Endothelial cell of umbilical vein (primary cell): ENCODE results near the gene OPTN.

Experiments
- EZH2 ChIP-seq: IDR thresholded peaks from 2 replicates; pipeline ENCODE4 v1.6.1; 2012; ENCODE audit warnings: borderline replicate concordance, low read depth, mild to moderate bottlenecking, moderate library complexity, low read length, inconsistent platforms; ENCODE audit not compliant: severe bottlenecking
- GATA2 ChIP-seq: IDR thresholded peaks from 2 replicates; pipeline ENCODE4 v1.7.0; 2011; ENCODE audit warnings: low read depth, mild to moderate bottlenecking, moderate library complexity, mixed read lengths, low read length; ENCODE audit not compliant: insufficient read length, insufficient read depth
- JUN ChIP-seq: IDR thresholded peaks from 2 replicates; pipeline ENCODE4 v1.6.1; 2011; ENCODE audit warnings: borderline replicate concordance, low read depth; ENCODE audit not compliant: insufficient read length, insufficient read depth
- MYC ChIP-seq: IDR thresholded peaks from one replicate; pipeline ENCODE4 v1.6.1; 2011; ENCODE audit warnings: mild to moderate bottlenecking, low read depth, low read length
- POLR2A ChIP-seq: IDR thresholded peaks from 2 replicates; pipeline ENCODE4 v1.6.1; 2012; ENCODE audit warnings: low read depth, mild to moderate bottlenecking, control low read depth, low read length
- POLR2AphosphoS5 ChIP-seq: IDR thresholded peaks from 2 replicates; pipeline ENCODE4 v1.6.1; 2012; ENCODE audit warnings: low read depth, mild to moderate bottlenecking, control low read depth, low read length, moderate library complexity; ENCODE audit not compliant: insufficient read depth
- TF ChIP-seq, protein P1 (sequence below), 2 donors: IDR thresholded peaks; 1 replicate in 1 of 2; 2 replicates in 1 of 2; pipeline ENCODE4 v1.5.1; 2011; ENCODE audit warnings: low read length in 2 of 2, mild to moderate bottlenecking in 2 of 2, moderate library complexity in 2 of 2, control low read depth in 1 of 2, inconsistent platforms in 1 of 2, low read depth in 1 of 2; ENCODE audit not compliant: insufficient read depth in 1 of 2; ENCODE audit errors: extremely low read depth in 1 of 2
- TF ChIP-seq, protein P2 (sequence below): IDR thresholded peaks from 2 replicates; pipeline ENCODE4 v1.6.1; 2011; ENCODE audit not compliant: insufficient read depth, insufficient read length

DNA sequence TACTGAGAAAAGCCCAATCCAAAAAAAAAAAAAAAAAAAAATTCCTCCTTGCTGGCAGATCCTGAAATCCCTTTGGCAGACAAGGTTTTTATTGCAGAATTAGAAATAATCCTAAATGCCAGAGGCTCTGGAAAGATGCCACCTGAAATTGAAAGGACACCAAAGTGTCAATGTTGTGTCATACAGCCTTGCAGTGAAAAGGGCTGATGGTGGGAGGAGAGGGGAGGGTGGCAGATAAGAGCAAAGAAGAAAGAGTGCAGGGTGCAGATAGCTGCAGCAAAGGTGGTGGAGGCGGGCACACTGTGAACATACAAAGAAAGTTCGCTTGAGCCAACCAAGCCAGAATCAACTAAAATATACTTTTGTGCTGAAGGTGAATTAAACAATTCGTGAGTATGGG is 8.2 kb upstream of the OPTN start:
- TF ChIP-seq, protein P1, sequence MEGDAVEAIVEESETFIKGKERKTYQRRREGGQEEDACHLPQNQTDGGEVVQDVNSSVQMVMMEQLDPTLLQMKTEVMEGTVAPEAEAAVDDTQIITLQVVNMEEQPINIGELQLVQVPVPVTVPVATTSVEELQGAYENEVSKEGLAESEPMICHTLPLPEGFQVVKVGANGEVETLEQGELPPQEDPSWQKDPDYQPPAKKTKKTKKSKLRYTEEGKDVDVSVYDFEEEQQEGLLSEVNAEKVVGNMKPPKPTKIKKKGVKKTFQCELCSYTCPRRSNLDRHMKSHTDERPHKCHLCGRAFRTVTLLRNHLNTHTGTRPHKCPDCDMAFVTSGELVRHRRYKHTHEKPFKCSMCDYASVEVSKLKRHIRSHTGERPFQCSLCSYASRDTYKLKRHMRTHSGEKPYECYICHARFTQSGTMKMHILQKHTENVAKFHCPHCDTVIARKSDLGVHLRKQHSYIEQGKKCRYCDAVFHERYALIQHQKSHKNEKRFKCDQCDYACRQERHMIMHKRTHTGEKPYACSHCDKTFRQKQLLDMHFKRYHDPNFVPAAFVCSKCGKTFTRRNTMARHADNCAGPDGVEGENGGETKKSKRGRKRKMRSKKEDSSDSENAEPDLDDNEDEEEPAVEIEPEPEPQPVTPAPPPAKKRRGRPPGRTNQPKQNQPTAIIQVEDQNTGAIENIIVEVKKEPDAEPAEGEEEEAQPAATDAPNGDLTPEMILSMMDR (IDR thresholded peaks at IDR 0.05; ENCODE audit: extremely low read depth in 1 of 2, insufficient read depth in 1 of 2, low read depth in 1 of 2, low read length in 2 of 2), result no peak
- TF ChIP-seq JUN, result no peak
- TF ChIP-seq POLR2A, result no peak
- TF ChIP-seq GATA2, result no peak
- no peak for TF ChIP-seq EZH2
- no peak for TF ChIP-seq MYC
- TF ChIP-seq POLR2AphosphoS5, result no peak
- TF ChIP-seq, protein P2, sequence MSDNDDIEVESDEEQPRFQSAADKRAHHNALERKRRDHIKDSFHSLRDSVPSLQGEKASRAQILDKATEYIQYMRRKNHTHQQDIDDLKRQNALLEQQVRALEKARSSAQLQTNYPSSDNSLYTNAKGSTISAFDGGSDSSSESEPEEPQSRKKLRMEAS, result no peak
